Measurements from ENCODE around the gene POU6F2.

POU6F2 gene

GRCh38 chr7:39402034-39402433 is 424.3 kb downstream of the POU6F2 start (continued):
- TF ChIP-seq ZNF433 (tag by site-specific recombination; IDR thresholded peaks at IDR 0.05; ENCODE audit: low read depth): no peak
- no peak for TF ChIP-seq ZNF837 (tag by site-specific recombination; IDR thresholded peaks at IDR 0.05)
- TF ChIP-seq ZNF654 (tag by site-specific recombination; IDR thresholded peaks at IDR 0.05; ENCODE audit: low read depth): no peak
- TF ChIP-seq ZNF792 (tag by site-specific recombination; IDR thresholded peaks at IDR 0.05): no peak

GRCh38 chr7:39404907-39405306 is 427.2 kb downstream of the POU6F2 start:
- CTCF ChIA-PET: no interaction called here
- POLR2A ChIA-PET: no interaction called here
- no peak for TF ChIP-seq ZNF747 (tag by site-specific recombination; IDR thresholded peaks at IDR 0.05)
- TF ChIP-seq ZNF394 (tag by site-specific recombination; IDR thresholded peaks at IDR 0.05; ENCODE audit: borderline replicate concordance): no peak
- no peak for TF ChIP-seq ZNF621 (tag by site-specific recombination; IDR thresholded peaks at IDR 0.05)
- no peak for TF ChIP-seq ZNF341 (tag by site-specific recombination; IDR thresholded peaks at IDR 0.05; ENCODE audit: low read depth)
- TF ChIP-seq ZBTB8A (tag by site-specific recombination; IDR thresholded peaks at IDR 0.05): no peak
- no peak for TF ChIP-seq ZNF112 (tag by site-specific recombination; IDR thresholded peaks at IDR 0.05)
- no peak for TF ChIP-seq HIC1 (tag by site-specific recombination; IDR thresholded peaks at IDR 0.05)
- no peak for TF ChIP-seq HOXC10 (CRISPR knock-in tag; IDR thresholded peaks at IDR 0.05)
- TF ChIP-seq ZNF555 (tag by site-specific recombination; conservative IDR thresholded peaks at IDR 0.05): no peak
- TF ChIP-seq ZNF2 (tag by site-specific recombination; IDR thresholded peaks at IDR 0.05): no peak
- Histone ChIP-seq H3K4me1 (ENCODE audit: control insufficient read depth, insufficient read depth, low read length) (peaks cover 18% of the 10 kb centered on the region), H3K36me3 (ENCODE audit: control insufficient read depth in 2 of 2, insufficient read depth in 1 of 2, low read length in 2 of 2) (no peaks in the 10 kb centered on the region), H3K9me3 (ENCODE audit: control insufficient read depth, insufficient read depth, low read depth, low read length) (no peaks in the 10 kb centered on the region), H3K4me3 (ENCODE audit: low read depth, low read length) (no peak overlapping the region), H3K27ac (ENCODE audit: extremely low read depth, low read depth, low read length) (no peak overlapping the region)

DNA sequence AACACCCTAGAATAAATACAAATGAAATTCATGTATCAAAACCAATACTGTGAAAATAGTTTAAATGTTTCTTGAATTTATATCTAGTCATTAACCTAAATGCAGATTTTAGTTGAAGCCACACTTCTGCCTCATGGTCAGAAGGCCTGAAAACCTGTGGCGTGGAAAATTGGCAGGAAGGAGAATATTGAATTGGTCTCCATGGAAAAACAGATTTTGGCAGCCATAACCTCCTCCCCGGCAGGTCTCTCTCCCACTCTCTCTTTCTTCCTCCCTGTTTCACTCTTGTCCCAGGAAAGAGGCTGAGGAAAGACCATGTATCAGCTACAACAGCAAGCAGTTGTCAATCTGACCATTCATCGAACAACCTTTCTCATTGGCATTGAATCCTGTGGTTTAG is 427.9 kb downstream of the POU6F2 start:
- no peaks in the 10 kb centered on the region for H3K9me3 ChIP-seq (ENCODE audit: control insufficient read depth, insufficient read depth, low read depth, low read length)
- TF ChIP-seq ZNF239 (tag by site-specific recombination; IDR thresholded peaks at IDR 0.05) (no peak), ZNF366 (tag by site-specific recombination; conservative IDR thresholded peaks at IDR 0.05) (no peak), ZNF302 (tag by site-specific recombination; IDR thresholded peaks at IDR 0.05; ENCODE audit: low read depth) (no peak), ZSCAN18 (tag by site-specific recombination; IDR thresholded peaks at IDR 0.05) (no peak), ZNF391 (tag by site-specific recombination; IDR thresholded peaks at IDR 0.05; ENCODE audit: borderline replicate concordance, low read depth) (no peak), ZBTB21 (tag by site-specific recombination; IDR thresholded peaks at IDR 0.05) (no peak), PRDM10 (tag by site-specific recombination; IDR thresholded peaks at IDR 0.05) (no peak)
- TF ChIP-seq, protein P1, sequence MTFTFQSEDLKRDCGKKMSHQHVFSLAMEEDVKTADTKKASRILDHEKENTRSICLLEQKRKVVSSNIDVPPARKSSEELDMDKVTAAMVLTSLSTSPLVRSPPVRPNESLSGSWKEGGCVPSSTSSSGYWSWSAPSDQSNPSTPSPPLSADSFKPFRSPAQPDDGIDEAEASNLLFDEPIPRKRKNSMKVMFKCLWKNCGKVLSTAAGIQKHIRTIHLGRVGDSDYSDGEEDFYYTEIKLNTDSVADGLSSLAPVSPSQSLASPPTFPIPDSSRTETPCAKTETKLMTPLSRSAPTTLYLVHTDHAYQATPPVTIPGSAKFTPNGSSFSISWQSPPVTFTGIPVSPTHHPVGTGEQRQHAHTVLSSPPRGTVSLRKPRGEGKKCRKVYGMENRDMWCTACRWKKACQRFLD (tag by site-specific recombination; IDR thresholded peaks at IDR 0.05): no peak
- no peaks in the 10 kb centered on the region for H3K36me3 ChIP-seq (ENCODE audit: control insufficient read depth in 2 of 2, insufficient read depth in 1 of 2, low read length in 2 of 2)
- POLR2A ChIA-PET: no interaction called here
- no peak overlapping the region for H3K27ac ChIP-seq (ENCODE audit: extremely low read depth, low read depth, low read length)
- H3K4me3 ChIP-seq (ENCODE audit: low read depth, low read length): no peak overlapping the region
- H3K4me1 ChIP-seq (ENCODE audit: control insufficient read depth, insufficient read depth, low read length): peaks cover 18% of the 10 kb centered on the region
- CTCF ChIA-PET: interaction anchor here (0.7 kb wide), 1 partner anchor 39 kb away, joined by 3 read pairs; no protein-coding TSS in a partner anchor

Data from HEK293 (cell line).